HepG2 (cell line): ENCODE measurements around the gene PLIN4. TPM values are rescaled to one million over a fixed set of nuclear protein-coding genes. Genes with fewer than 3 reads are reported as not detected.

Experiments used
- DPF2 ChIP-seq: sonication (generic); formaldehyde crosslinking; IDR thresholded peaks from 2 replicates; pipeline ENCODE4 v1.4.0; 2020; ENCODE audit warnings: mild to moderate bottlenecking, low read depth, missing genetic modification reagents, borderline replicate concordance
- IRF2 ChIP-seq: IDR thresholded peaks from 2 replicates; pipeline ENCODE4 v1.6.1; 2018; ENCODE audit warnings: missing genetic modification reagents, missing compliant biosample characterization
- MED1 ChIP-seq: sonication (generic); formaldehyde crosslinking; IDR thresholded peaks from 2 replicates; pipeline ENCODE4 v1.4.0; 2020; ENCODE audit warnings: missing genetic modification reagents
- MXD4 ChIP-seq: IDR thresholded peaks from 2 replicates; pipeline ENCODE4 v1.6.1; 2016; ENCODE audit warnings: mild to moderate bottlenecking, missing biosample characterization, missing genetic modification reagents
- MYC ChIP-seq: sonication (generic); formaldehyde crosslinking; IDR thresholded peaks from 2 replicates; pipeline ENCODE4 v1.9.0; 2021; ENCODE audit warnings: missing genetic modification reagents, borderline replicate concordance
- NR2F1 ChIP-seq, 2 experiments: fragments of 450-650 bp in 1 of 2; formaldehyde crosslinking in 1 of 2; IDR thresholded peaks; 2 replicates each; pipeline versions ENCODE4 v1.5.0 to v1.6.1; 2016 to 2020; ENCODE audit warnings: mild to moderate bottlenecking in 1 of 2, missing compliant biosample characterization in 1 of 2, missing genetic modification reagents in 1 of 2, moderate library complexity in 1 of 2
- NR3C1 ChIP-seq: sonication (generic); formaldehyde crosslinking; IDR thresholded peaks from 2 replicates; pipeline ENCODE4 v1.4.0; 2020; ENCODE audit warnings: missing genetic modification reagents
- REST ChIP-seq, 2 experiments: IDR thresholded peaks; 2 replicates each; pipeline ENCODE4 v1.6.1; 2011 to 2012; ENCODE audit warnings: low read length in 2 of 2, borderline replicate concordance in 1 of 2, low read depth in 1 of 2, mild to moderate bottlenecking in 1 of 2, moderate library complexity in 1 of 2
- SKI ChIP-seq: fragments of 450-650 bp; IDR thresholded peaks from one replicate; pipeline ENCODE4 v1.6.1; 2018; ENCODE audit warnings: mild to moderate bottlenecking; ENCODE audit not compliant: partially characterized antibody
- SMYD3 ChIP-seq: sonication (generic); formaldehyde crosslinking; IDR thresholded peaks from 2 replicates; pipeline ENCODE4 v1.8.1; 2023; ENCODE audit warnings: mild to moderate bottlenecking, missing genetic modification reagents
- SP5 ChIP-seq: IDR thresholded peaks from 2 replicates; pipeline ENCODE4 v1.6.1; 2016; ENCODE audit warnings: low read depth, borderline replicate concordance
- ZBTB10 ChIP-seq: sonication (generic); formaldehyde crosslinking; IDR thresholded peaks from 2 replicates; pipeline ENCODE4 v1.4.0; 2020; ENCODE audit warnings: missing genetic modification reagents, borderline replicate concordance
- ZFP41 ChIP-seq: sonication (generic); formaldehyde crosslinking; IDR thresholded peaks from 2 replicates; pipeline ENCODE4 v1.4.0; 2020; ENCODE audit warnings: mild to moderate bottlenecking, missing genetic modification reagents, borderline replicate concordance
- ZNF350 ChIP-seq: sonication (generic); formaldehyde crosslinking; IDR thresholded peaks from 2 replicates; pipeline ENCODE4 v1.4.0; 2020; ENCODE audit warnings: mild to moderate bottlenecking, low read depth, missing genetic modification reagents, borderline replicate concordance
- ZNF362 ChIP-seq: sonication (generic); formaldehyde crosslinking; IDR thresholded peaks from 2 replicates; pipeline ENCODE4 v1.4.0; 2020; ENCODE audit warnings: missing genetic modification reagents, mild to moderate bottlenecking, borderline replicate concordance
- ZNF441 ChIP-seq: sonication (generic); formaldehyde crosslinking; IDR thresholded peaks from 2 replicates; pipeline ENCODE4 v1.7.0; 2021; ENCODE audit warnings: missing genetic modification reagents, borderline replicate concordance
- ZNF510 ChIP-seq: sonication (generic); formaldehyde crosslinking; IDR thresholded peaks from 2 replicates; pipeline ENCODE4 v1.4.0; 2020; ENCODE audit warnings: low read depth, mild to moderate bottlenecking, missing genetic modification reagents
- ZNF770 ChIP-seq: sonication (generic); formaldehyde crosslinking; IDR thresholded peaks from 2 replicates; pipeline ENCODE4 v1.5.0; 2020; ENCODE audit warnings: mild to moderate bottlenecking, missing genetic modification reagents
- polyA plus RNA-seq, 8 experiments: library from polyadenylated mRNA; depleted of rRNA in 3 of 8; stranded (reverse) in 7 of 8; unstranded in 1 of 8; fragments of >200 nt; fragmentation: Illumina TruSeq in 4 of 8; extraction: Trizol in 4 of 8; gene quantifications; 2 replicates each; pipeline versions ENCODE4 v1.2.1 to v1.2.3, GENCODE V29; 2011 to 2016; ENCODE audit warnings: low read depth in 4 of 8, missing spikeins in 1 of 8, mixed read lengths in 1 of 8; ENCODE audit not compliant: insufficient read depth in 1 of 8
- total RNA-seq, 5 experiments: library from RNA; depleted of rRNA; stranded (reverse); fragments of >200 nt; fragmentation: Illumina TruSeq; extraction: Trizol; gene quantifications; 2 replicates each; pipeline ENCODE4 v1.2.3, GENCODE V29; 2016; ENCODE audit warnings: low read depth in 1 of 5

The PLIN4 gene
- total and polyA plus RNA-seq, 2 of the 13 experiments (the other 11 are each of a cell fraction or from before 2014, with no cell fraction given), result 1.1 to 1.3 TPM

- TF ChIP-seq REST (IDR thresholded peaks at IDR 0.05; ENCODE audit: borderline replicate concordance in 1 of 2, low read depth in 1 of 2, low read length in 2 of 2) (0 out of 4 replicates have a peak, but pooled peaks of 1 of the 2 experiments have one; percentile 16), ZFP41 (CRISPR knock-in tag) (no peak), ZNF441 (no peak), SP5 (0 out of 2 replicates have a peak, but pooled peaks have one; percentile 24), MED1 (CRISPR knock-in tag) (peak; percentile 74; the same call in 1 of the 2 replicates), ZBTB10 (CRISPR knock-in tag) (no peak), SKI (peak; percentile 57), MXD4 (CRISPR knock-in tag) (no peak), ZNF362 (CRISPR knock-in tag) (no peak), ZNF350 (CRISPR knock-in tag) (peak; percentile 32; the same call in 1 of the 2 replicates), NR3C1 (CRISPR knock-in tag) (no peak), MYC (CRISPR knock-in tag) (peak; percentile 50; the same call in 1 of the 2 replicates), IRF2 (CRISPR knock-in tag) (peak; percentile 48; the same call in 1 of the 2 replicates), DPF2 (CRISPR knock-in tag) (peak; percentile 59; the same call in 1 of the 2 replicates), ZNF770 (CRISPR knock-in tag) (no peak), NR2F1 (CRISPR knock-in tag; IDR thresholded peaks at IDR 0.05) (peak; percentile 57 to 83; a peak in 2 of 4 replicates), SMYD3 (no peak), ZNF510 (CRISPR knock-in tag) (peak; percentile 22; the same call in 1 of the 2 replicates)
Observed at GRCh38 chr19:4521170-4521887, 3.0 kb upstream of the PLIN4 start (continued).
